ENCODE results near the gene NCAPH2. TPM values are rescaled to one million over a fixed set of nuclear protein-coding genes. Genes with fewer than 3 reads are reported as not detected.

NCAPH2 gene
- total and polyA plus RNA-seq, 12 donors: 13.8 to 90.5 (median 32.6) TPM

DNA sequence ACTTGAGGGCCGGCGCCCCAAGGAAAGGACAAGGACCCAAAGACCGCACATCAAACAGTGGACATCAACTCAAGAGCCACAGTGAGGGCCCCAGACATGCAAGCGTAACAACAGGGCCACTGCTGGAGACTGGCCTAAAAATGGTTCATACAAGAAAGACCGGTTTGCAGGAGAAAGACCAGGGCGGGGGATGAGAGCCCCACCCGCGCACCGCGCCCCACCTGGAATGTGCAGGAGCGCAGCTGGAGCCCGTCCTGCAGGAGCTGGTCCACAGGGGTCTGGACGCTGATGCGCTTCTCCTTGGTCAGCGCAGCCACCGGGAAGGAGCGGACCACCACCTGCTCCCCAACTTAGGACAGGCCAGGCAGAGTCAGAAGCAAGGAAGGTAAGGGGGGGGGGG lies 47.1 kb upstream of the NCAPH2 start:
- TF ChIP-seq POLR2A (IDR thresholded peaks at IDR 0.05): no peak
- TF ChIP-seq, protein P1, sequence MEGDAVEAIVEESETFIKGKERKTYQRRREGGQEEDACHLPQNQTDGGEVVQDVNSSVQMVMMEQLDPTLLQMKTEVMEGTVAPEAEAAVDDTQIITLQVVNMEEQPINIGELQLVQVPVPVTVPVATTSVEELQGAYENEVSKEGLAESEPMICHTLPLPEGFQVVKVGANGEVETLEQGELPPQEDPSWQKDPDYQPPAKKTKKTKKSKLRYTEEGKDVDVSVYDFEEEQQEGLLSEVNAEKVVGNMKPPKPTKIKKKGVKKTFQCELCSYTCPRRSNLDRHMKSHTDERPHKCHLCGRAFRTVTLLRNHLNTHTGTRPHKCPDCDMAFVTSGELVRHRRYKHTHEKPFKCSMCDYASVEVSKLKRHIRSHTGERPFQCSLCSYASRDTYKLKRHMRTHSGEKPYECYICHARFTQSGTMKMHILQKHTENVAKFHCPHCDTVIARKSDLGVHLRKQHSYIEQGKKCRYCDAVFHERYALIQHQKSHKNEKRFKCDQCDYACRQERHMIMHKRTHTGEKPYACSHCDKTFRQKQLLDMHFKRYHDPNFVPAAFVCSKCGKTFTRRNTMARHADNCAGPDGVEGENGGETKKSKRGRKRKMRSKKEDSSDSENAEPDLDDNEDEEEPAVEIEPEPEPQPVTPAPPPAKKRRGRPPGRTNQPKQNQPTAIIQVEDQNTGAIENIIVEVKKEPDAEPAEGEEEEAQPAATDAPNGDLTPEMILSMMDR (IDR thresholded peaks at IDR 0.05): no peak
- 94 to 98% (median 97%) methylated on average over 14 to 17 of the region's 17 CpGs for WGBS, 4 donors
- no peaks in the 10 kb centered on the region for H3K27me3 ChIP-seq
- no peaks in the 10 kb centered on the region for H3K9me3 ChIP-seq (replicated peaks in 1 of 3)
- H3K36me3 ChIP-seq (replicated peaks in 1 of 2): peaks cover 0 to 95% of the 10 kb centered on the region in 2 donors
- DNase-seq: no peak
- H3K4me1 ChIP-seq (replicated peaks in 1 of 2): no peaks in the 10 kb centered on the region
- intact Hi-C loops (cut with DNase I): no loop called here
- H3K4me3 ChIP-seq: no peak overlapping the region
- H3K27ac ChIP-seq: no peak overlapping the region

DNA sequence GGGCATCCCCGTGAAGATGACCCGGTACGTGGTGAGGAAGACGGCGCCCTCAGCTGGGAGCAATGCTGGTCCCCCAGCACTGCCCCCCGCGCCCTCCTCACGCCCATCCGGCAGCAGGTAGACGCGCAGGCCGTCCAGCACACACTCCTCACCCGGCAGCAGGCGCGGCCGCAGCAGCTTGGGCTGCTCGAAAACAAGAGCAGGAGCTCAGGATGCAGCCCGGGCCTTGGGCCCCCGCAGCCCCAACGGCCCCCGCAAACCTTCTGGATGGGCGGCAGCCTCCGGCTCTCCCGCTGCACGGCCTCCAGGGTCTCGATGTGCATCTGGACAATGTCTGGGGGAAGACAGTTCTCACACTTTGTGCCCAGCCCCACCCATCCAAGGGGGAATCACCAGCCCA lies 46.5 kb upstream of the NCAPH2 start:
- intact Hi-C loops (cut with DNase I): no loop called here
- Histone ChIP-seq H3K9me3 (replicated peaks in 1 of 3) (no peaks in the 10 kb centered on the region), H3K27ac (no peak overlapping the region), H3K36me3 (replicated peaks in 1 of 2) (peaks cover 0 to 95% of the 10 kb centered on the region in 2 donors), H3K4me3 (no peak overlapping the region), H3K27me3 (no peaks in the 10 kb centered on the region), H3K4me1 (replicated peaks in 1 of 2) (no peaks in the 10 kb centered on the region)
- 95 to 96% (median 95%) methylated on average over 7 to 26 of the region's 26 CpGs; no CpG with 5 or more reads in 1 of the 4 donors for WGBS, 4 donors
- no peak for DNase-seq
- TF ChIP-seq POLR2A (IDR thresholded peaks at IDR 0.05): no peak
- TF ChIP-seq, protein P1 (IDR thresholded peaks at IDR 0.05): no peak

DNA sequence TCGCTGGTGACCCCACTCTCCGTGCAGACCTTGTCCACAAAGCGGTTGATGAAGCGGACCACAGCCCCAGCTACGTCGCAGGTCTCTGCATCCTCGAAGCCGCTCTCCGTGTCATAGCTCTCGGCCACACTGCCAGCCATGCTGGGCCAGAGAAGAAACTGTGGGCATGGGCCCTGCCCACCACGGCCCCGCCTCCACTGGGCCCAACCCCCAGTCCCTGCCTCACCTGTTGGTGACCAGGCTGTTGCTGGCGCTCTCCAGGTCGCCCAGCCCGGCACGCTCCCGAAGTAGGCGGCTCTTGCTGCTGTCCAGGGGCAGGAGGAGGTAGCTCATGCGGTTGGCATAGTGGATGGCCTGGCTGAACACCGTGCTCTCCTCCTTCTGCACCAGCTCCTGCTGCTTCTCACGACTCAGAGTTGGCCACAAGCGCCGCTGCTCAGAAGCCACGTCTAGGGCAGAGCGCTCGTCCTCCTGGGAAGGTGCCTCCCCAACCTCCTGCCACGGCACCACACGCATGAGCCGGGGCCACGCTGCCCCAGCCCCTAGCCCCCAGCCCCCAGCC lies 46.0 kb upstream of the NCAPH2 start:
- intact Hi-C loops (cut with DNase I): no loop called here
- no peaks in the 10 kb centered on the region for H3K27me3 ChIP-seq

DNA sequence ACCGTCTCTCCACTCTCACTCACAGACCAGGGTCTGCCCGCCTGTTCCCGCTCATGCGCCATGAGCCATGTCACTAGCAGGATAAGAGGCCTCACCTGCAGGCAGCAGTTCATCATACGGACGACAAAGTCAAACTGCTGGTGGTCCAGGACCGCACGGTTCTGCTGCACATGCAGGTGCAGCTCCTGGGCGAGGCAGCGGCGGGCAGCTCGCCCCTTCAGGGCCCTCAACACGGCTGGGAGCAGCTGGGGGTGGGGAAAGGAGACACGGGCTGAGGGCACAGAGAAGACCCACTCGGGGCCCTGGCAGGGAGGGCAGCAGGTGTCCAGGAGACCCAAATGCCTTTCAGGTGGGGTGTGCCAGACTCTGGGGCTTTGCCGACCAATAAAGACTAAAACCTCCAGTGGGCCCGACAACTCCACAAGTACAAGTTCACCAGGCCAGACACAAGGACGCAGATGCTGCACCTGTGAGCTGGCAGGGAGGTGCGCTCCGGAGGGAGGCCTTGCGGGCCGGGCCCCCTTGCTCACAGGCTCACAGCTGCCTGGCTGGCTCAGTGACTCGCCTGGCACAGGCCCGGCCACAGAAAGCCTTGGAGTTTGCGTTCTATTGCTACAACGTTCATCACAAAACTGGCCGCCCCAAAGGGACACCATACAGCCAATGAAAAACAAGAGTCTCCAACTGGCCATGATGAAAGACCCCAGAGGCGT lies 44.7 kb upstream of the NCAPH2 start:
- 88 to 94% (median 93%) methylated on average over 14 to 28 of the region's 28 CpGs for WGBS, 4 donors
- intact Hi-C loops (cut with DNase I): no loop called here

More for the DNA sequence above, 46.0 kb upstream of the NCAPH2 start:
- Histone ChIP-seq H3K4me1 (replicated peaks in 1 of 2) (no peaks in the 10 kb centered on the region), H3K27ac (no peak overlapping the region), H3K9me3 (replicated peaks in 1 of 3) (no peaks in the 10 kb centered on the region), H3K36me3 (replicated peaks in 1 of 2) (peaks cover 0 to 98% of the 10 kb centered on the region in 2 donors), H3K4me3 (no peak overlapping the region)
- DNase-seq: no peak
- 91 to 94% (median 94%) methylated on average over 12 to 30 of the region's 30 CpGs for WGBS, 4 donors
- no peak for TF ChIP-seq POLR2A (IDR thresholded peaks at IDR 0.05)

More for the DNA sequence above, 44.7 kb upstream of the NCAPH2 start:
- H3K27ac ChIP-seq: no peak overlapping the region
- no peaks in the 10 kb centered on the region for H3K27me3 ChIP-seq
- no peak overlapping the region for H3K4me3 ChIP-seq
- no peaks in the 10 kb centered on the region for H3K9me3 ChIP-seq (replicated peaks in 1 of 3)
- no peaks in the 10 kb centered on the region for H3K4me1 ChIP-seq (replicated peaks in 1 of 2)
- no peak for DNase-seq
- peaks cover 0 to 97% of the 10 kb centered on the region in 2 donors for H3K36me3 ChIP-seq (replicated peaks in 1 of 2)
- TF ChIP-seq, protein P1 (IDR thresholded peaks at IDR 0.05): no peak
- no peak for TF ChIP-seq POLR2A (IDR thresholded peaks at IDR 0.05)
